Trophoblast cell (in vitro differentiated cells and primary cell): ENCODE measurements around the gene MCOLN3.

Experiments used
- DNase-seq, 2 donors: peaks; one replicate each; pipeline ENCODE4 v3.0.0-alpha.2; 2016
- H2AFZ ChIP-seq: 2 replicates; pipeline ENCODE4 v1.6.1; 2013; ENCODE audit warnings: low read length, moderate library complexity, mild to moderate bottlenecking; ENCODE audit not compliant: insufficient read depth, poor library complexity
- H2AK5ac ChIP-seq: 2 replicates; pipeline ENCODE4 v1.6.1; 2013; ENCODE audit warnings: mild to moderate bottlenecking, low read length
- H2BK120ac ChIP-seq: 2 replicates; pipeline ENCODE4 v1.6.1; 2013; ENCODE audit warnings: low read length, mild to moderate bottlenecking, moderate library complexity; ENCODE audit not compliant: insufficient read depth, poor library complexity
- H2BK12ac ChIP-seq: 2 replicates; pipeline ENCODE4 v1.6.1; 2013; ENCODE audit warnings: mild to moderate bottlenecking, low read length, moderate library complexity
- H2BK5ac ChIP-seq: 2 replicates; pipeline ENCODE4 v1.6.1; 2013; ENCODE audit warnings: low read length, low read depth, moderate library complexity, mild to moderate bottlenecking; ENCODE audit not compliant: poor library complexity
- H3K14ac ChIP-seq: 2 replicates; pipeline ENCODE4 v1.6.1; 2013; ENCODE audit warnings: mild to moderate bottlenecking, low read length
- H3K18ac ChIP-seq: 2 replicates; pipeline ENCODE4 v1.6.1; 2013; ENCODE audit warnings: mild to moderate bottlenecking, low read length
- H3K23ac ChIP-seq: 2 replicates; pipeline ENCODE4 v1.6.1; 2013; ENCODE audit warnings: low read length
- H3K27ac ChIP-seq: 2 replicates; pipeline ENCODE4 v1.5.1; 2013; ENCODE audit warnings: low read depth, mild to moderate bottlenecking, inconsistent platforms, low read length, moderate library complexity
- H3K27me3 ChIP-seq: 2 replicates; pipeline ENCODE4 v1.6.1; 2013; ENCODE audit warnings: inconsistent platforms, mild to moderate bottlenecking, low read length, moderate library complexity; ENCODE audit not compliant: insufficient read depth
- H3K36me3 ChIP-seq, 2 experiments: 1 replicate in 1 of 2; 2 replicates in 1 of 2; pipeline ENCODE4 v1.6.1; 2013; ENCODE audit warnings: low read length in 2 of 2, mild to moderate bottlenecking in 2 of 2, moderate library complexity in 1 of 2; ENCODE audit not compliant: insufficient read depth in 2 of 2, control insufficient read depth in 1 of 2
- H3K4ac ChIP-seq: 2 replicates; pipeline ENCODE4 v1.6.1; 2013; ENCODE audit warnings: low read depth, mild to moderate bottlenecking, low read length, moderate library complexity
- H3K4me1 ChIP-seq, 2 experiments: 1 replicate in 1 of 2; 2 replicates in 1 of 2; pipeline ENCODE4 v1.6.1; 2013; ENCODE audit warnings: low read length in 2 of 2, mild to moderate bottlenecking in 2 of 2, moderate library complexity in 1 of 2; ENCODE audit not compliant: insufficient read depth in 2 of 2, control insufficient read depth in 1 of 2
- H3K4me2 ChIP-seq: 2 replicates; pipeline ENCODE4 v1.6.1; 2013; ENCODE audit warnings: inconsistent platforms, mild to moderate bottlenecking, low read length, moderate library complexity
- H3K4me3 ChIP-seq: 2 replicates; pipeline ENCODE4 v1.5.1; 2013; ENCODE audit warnings: mild to moderate bottlenecking, low read depth, low read length, inconsistent platforms
- H3K79me1 ChIP-seq: one replicate; pipeline ENCODE4 v1.6.1; 2013; ENCODE audit warnings: low read length
- H3K79me2 ChIP-seq: 2 replicates; pipeline ENCODE4 v1.6.1; 2013; ENCODE audit warnings: low read length, mild to moderate bottlenecking; ENCODE audit not compliant: control insufficient read depth, insufficient read depth, poor library complexity
- H3K9ac ChIP-seq: 2 replicates; pipeline ENCODE4 v1.6.1; 2013; ENCODE audit warnings: mild to moderate bottlenecking, low read length
- H3K9me3 ChIP-seq: 2 replicates; pipeline ENCODE4 v1.6.1; 2013; ENCODE audit warnings: low read depth, mild to moderate bottlenecking, control low read depth, inconsistent platforms, low read length; ENCODE audit not compliant: insufficient read depth
- H4K12ac ChIP-seq: 2 replicates; pipeline ENCODE4 v1.6.1; 2013; ENCODE audit warnings: low read depth, mild to moderate bottlenecking, low read length, moderate library complexity
- H4K8ac ChIP-seq: 2 replicates; pipeline ENCODE4 v1.6.1; 2013; ENCODE audit warnings: low read depth, mild to moderate bottlenecking, low read length, moderate library complexity
- H4K91ac ChIP-seq: one replicate; pipeline ENCODE4 v1.6.1; 2013; ENCODE audit warnings: low read depth, mild to moderate bottlenecking, low read length, moderate library complexity
- WGBS: extraction: QIAGEN DNeasy Blood & Tissue Kit; methylation state at CpG from one replicate; pipeline ENCODE4 v1.1.7; 2013; ENCODE audit warnings: missing lambda C conversion rate; ENCODE audit not compliant: insufficient read length, insufficient coverage; ENCODE audit errors: extremely low coverage; 5-methylcytosine and 5-hydroxymethylcytosine counted together

MCOLN3 gene

GRCh38 chr1:85078903-85079302 lies 30.6 kb upstream of the MCOLN3 start:
- H3K79me2 ChIP-seq, result no peaks in the 10 kb centered on the region
- H4K12ac ChIP-seq, result no peak overlapping the region
- WGBS, result no CpG with 5 or more reads among the region's 3 CpGs
- no peak overlapping the region for H4K8ac ChIP-seq
- no peak overlapping the region for H3K23ac ChIP-seq
- H3K14ac ChIP-seq, result no peak overlapping the region
- no peak overlapping the region for H2BK120ac ChIP-seq
- H3K18ac ChIP-seq, result no peak overlapping the region
- H2AFZ ChIP-seq, result no peak overlapping the region
- H3K4me1 ChIP-seq, result no peaks in the 10 kb centered on the region
- no peak overlapping the region for H3K4me3 ChIP-seq
- no peak overlapping the region for H2AK5ac ChIP-seq
- H3K4me2 ChIP-seq, result no peak overlapping the region
- no peak overlapping the region for H4K91ac ChIP-seq
- DNase-seq, result peak in 1 of 2 donors; percentile 28
- H3K4ac ChIP-seq, result no peak overlapping the region
- H2BK12ac ChIP-seq, result no peak overlapping the region
- H2BK5ac ChIP-seq, result no peak overlapping the region
- H3K27me3 ChIP-seq, result no peaks in the 10 kb centered on the region
- peaks cover 4% of the 10 kb centered on the region for H3K9me3 ChIP-seq
- H3K79me1 ChIP-seq, result no peaks in the 10 kb centered on the region
- H3K27ac ChIP-seq, result no peak overlapping the region
- H3K9ac ChIP-seq, result no peak overlapping the region
- H3K36me3 ChIP-seq, result no peaks in the 10 kb centered on the region

- Histone ChIP-seq H2AK5ac (no peak overlapping the region), H3K27ac (no peak overlapping the region), H4K12ac (no peak overlapping the region), H4K91ac (no peak overlapping the region), H3K36me3 (no peaks in the 10 kb centered on the region), H3K9ac (no peak overlapping the region), H2BK12ac (no peak overlapping the region), H3K23ac (no peak overlapping the region), H2AFZ (no peak overlapping the region), H3K4ac (no peak overlapping the region), H2BK120ac (no peak overlapping the region), H3K79me2 (no peaks in the 10 kb centered on the region), H3K14ac (no peak overlapping the region), H3K4me1 (no peaks in the 10 kb centered on the region), H3K27me3 (no peaks in the 10 kb centered on the region), H4K8ac (no peak overlapping the region), H3K79me1 (no peaks in the 10 kb centered on the region), H3K9me3 (peaks cover 4% of the 10 kb centered on the region), H2BK5ac (no peak overlapping the region), H3K4me3 (no peak overlapping the region), H3K4me2 (no peak overlapping the region), H3K18ac (no peak overlapping the region)
- no CpG with 5 or more reads among the region's 3 CpGs for WGBS
- no peak for DNase-seq
These were observed 26.2 kb upstream of the MCOLN3 start for GRCh38 chr1:85074365-85074964.

- no peaks in the 10 kb centered on the region for H3K36me3 ChIP-seq
- no peak overlapping the region for H4K91ac ChIP-seq
- H3K23ac ChIP-seq, result no peak overlapping the region
- H3K27ac ChIP-seq, result no peak overlapping the region
- no peak overlapping the region for H3K18ac ChIP-seq
- no peak overlapping the region for H3K4me3 ChIP-seq
- no peak overlapping the region for H2BK120ac ChIP-seq
- no peak overlapping the region for H3K4ac ChIP-seq
- DNase-seq, result no peak
- WGBS, result no CpG with 5 or more reads among the region's 3 CpGs
- H3K4me1 ChIP-seq, result no peaks in the 10 kb centered on the region
- no peak overlapping the region for H3K14ac ChIP-seq
- H2BK5ac ChIP-seq, result no peak overlapping the region
- H3K27me3 ChIP-seq, result no peaks in the 10 kb centered on the region
- no peaks in the 10 kb centered on the region for H3K79me1 ChIP-seq
- H2BK12ac ChIP-seq, result no peak overlapping the region
- H4K8ac ChIP-seq, result no peak overlapping the region
- H3K4me2 ChIP-seq, result no peak overlapping the region
- H4K12ac ChIP-seq, result no peak overlapping the region
- H3K9me3 ChIP-seq, result peaks cover 3% of the 10 kb centered on the region
- H2AK5ac ChIP-seq, result no peak overlapping the region
- H3K9ac ChIP-seq, result no peak overlapping the region
- H2AFZ ChIP-seq, result no peak overlapping the region
- H3K79me2 ChIP-seq, result no peaks in the 10 kb centered on the region
These were observed 22.7 kb upstream of the MCOLN3 start for GRCh38 chr1:85070972-85071492.

GRCh38 chr1:85068846-85069245 lies 20.5 kb upstream of the MCOLN3 start:
- H2AFZ ChIP-seq, result no peak overlapping the region

More at GRCh38 chr1:85068846-85069245, 20.5 kb upstream of the MCOLN3 start:
- no peak overlapping the region for H2AK5ac ChIP-seq
- H3K23ac ChIP-seq, result no peak overlapping the region
- no peak for DNase-seq
- no peaks in the 10 kb centered on the region for H3K9me3 ChIP-seq
- H4K12ac ChIP-seq, result no peak overlapping the region
- no peak overlapping the region for H3K27ac ChIP-seq
- no peaks in the 10 kb centered on the region for H3K79me1 ChIP-seq
- no CpG with 5 or more reads among the region's 2 CpGs for whole genome bisulfite sequencing
- no peak overlapping the region for H2BK12ac ChIP-seq
- no peak overlapping the region for H2BK120ac ChIP-seq
- no peaks in the 10 kb centered on the region for H3K27me3 ChIP-seq
- H4K8ac ChIP-seq, result no peak overlapping the region
- H3K4me2 ChIP-seq, result no peak overlapping the region
- no peaks in the 10 kb centered on the region for H3K36me3 ChIP-seq
- no peak overlapping the region for H4K91ac ChIP-seq
- no peaks in the 10 kb centered on the region for H3K4me1 ChIP-seq
- no peak overlapping the region for H3K4me3 ChIP-seq
- no peak overlapping the region for H3K14ac ChIP-seq
- H3K79me2 ChIP-seq, result no peaks in the 10 kb centered on the region
- H3K9ac ChIP-seq, result no peak overlapping the region
- no peak overlapping the region for H3K18ac ChIP-seq
- H3K4ac ChIP-seq, result no peak overlapping the region
- no peak overlapping the region for H2BK5ac ChIP-seq
